HG03280 (cell line): ENCODE measurements around the gene ARFGEF3.

Experiments
- ATAC-seq: cut with Tn5 transposase; IDR thresholded peaks from one replicate; pipeline ENCODE4 v1.9.1; 2021; ENCODE audit warnings: mild to moderate bottlenecking, moderate library complexity; ENCODE audit not compliant: unreplicated experiment

ARFGEF3 gene

GRCh38 chr6:138240476-138241245 is 78.9 kb downstream of the ARFGEF3 start:
- ATAC-seq = no peak

- ATAC-seq = no peak
Observed at GRCh38 chr6:138241381-138241780, 79.6 kb downstream of the ARFGEF3 start.

GRCh38 chr6:138241934-138242333 is 80.2 kb downstream of the ARFGEF3 start:
- ATAC-seq = no peak

DNA sequence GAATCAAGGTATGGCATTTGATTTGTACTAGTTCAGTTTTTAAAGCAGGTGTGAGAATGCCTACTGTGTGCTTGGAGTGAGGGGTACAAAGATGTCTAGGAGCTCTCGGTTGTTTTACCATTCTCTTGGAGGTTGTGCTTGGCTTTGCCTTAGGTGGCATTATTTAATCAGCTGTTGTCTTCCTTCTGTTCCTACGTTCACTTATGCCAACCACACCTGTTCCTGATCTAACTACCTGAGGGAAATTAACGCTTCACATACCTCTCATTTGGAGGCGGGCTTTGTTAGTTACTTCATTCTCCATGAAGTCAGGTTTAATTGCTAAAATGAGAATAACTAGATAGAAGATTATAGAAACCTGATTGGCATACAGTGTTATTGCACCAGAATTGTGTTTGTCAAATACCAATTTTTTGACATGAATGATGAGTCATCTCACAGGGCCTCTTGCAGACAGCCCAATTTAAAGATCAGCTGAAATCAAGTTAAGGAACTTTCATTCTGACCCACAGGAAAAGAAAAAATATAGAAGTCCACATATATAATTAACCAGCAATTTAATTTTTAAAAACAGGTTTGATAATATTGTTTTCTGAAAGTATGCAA is 81.4 kb downstream of the ARFGEF3 start:
- ATAC-seq = no peak

DNA sequence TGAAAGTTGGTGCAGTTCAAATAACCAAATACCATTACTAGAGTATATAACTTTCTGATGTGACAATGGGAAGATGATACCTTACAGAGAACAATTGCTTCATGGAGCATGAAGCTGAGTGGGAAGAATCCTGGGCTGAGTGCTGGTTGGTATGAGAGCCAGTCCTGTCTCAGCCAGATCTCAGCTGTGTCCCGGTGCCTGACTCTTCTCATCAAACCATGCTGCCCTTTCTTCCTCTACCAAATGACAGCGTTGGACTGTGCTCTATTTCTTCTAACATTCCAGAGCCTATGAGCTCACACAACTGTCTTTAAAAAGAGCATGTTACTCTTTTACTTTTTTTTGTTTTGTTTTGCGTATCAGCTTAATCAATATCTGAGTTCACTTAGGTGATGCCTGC is 84.0 kb downstream of the ARFGEF3 start:
- ATAC-seq = no peak

GRCh38 chr6:138246650-138247440 is 85.1 kb downstream of the ARFGEF3 start:
- no peak for ATAC-seq

- ATAC-seq = no peak
Observed at GRCh38 chr6:138248011-138248410, 86.3 kb downstream of the ARFGEF3 start.

- no peak for ATAC-seq
Observed at GRCh38 chr6:138248878-138249277, 87.1 kb downstream of the ARFGEF3 start.

GRCh38 chr6:138250053-138250452 is 88.3 kb downstream of the ARFGEF3 start:
- no peak for ATAC-seq

DNA sequence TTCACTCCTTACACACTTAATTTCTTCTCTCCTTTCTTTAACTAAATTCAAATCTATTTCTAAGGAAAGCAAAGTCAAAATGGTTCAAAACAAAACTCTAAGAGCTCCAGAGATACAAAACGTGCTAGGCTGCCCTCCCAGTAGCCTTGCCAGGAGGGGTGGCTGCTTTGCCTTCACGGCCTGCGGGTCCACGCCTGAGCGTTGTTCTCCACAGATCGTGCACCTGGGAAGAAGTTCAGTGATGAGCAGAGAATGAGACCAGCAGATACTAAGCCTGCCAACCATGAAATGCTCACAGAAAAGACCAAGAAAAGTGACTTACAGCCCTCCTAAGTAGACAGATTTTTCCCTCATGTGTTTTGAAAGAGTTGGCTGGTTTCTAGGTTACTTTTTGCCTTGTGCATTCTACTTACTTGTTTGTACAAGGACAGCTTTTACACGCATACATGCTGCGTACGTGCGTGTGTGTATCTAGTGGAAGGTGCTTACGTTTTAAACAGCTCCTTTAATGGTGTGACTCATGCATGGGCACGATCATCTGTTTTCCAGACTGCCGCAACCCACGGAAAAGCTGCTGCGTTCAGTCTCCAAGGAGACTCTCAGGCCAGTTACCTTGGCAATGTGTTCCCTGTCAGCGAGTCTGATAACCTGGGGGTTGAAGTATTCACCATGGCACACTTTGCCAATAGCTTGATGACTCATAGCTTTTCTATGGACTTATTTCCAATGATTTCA is 88.9 kb downstream of the ARFGEF3 start:
- no peak for ATAC-seq

- no peak for ATAC-seq
Observed at GRCh38 chr6:138253731-138254130, 92.0 kb downstream of the ARFGEF3 start.

GRCh38 chr6:138255443-138255842 is 93.7 kb downstream of the ARFGEF3 start:
- ATAC-seq = no peak

DNA sequence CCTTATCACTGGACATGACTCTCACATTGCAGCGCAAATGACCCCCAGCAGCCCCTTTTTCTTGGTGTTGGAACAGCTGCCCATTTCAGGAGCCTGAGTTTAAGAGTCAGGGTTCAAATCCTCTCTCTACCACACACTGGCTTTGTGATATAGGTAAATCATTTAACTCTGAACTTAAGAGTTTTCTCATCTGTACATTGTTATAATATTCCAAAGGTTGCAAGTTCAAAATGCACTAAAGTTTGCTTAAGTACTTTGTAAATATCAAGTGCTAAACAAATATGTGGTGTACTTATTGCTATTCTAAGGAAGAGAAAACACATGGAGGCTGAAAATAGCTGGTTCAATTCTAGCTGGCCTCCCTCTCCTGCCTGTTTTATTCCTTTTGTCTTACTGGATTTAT is 95.9 kb downstream of the ARFGEF3 start:
- no peak for ATAC-seq

- ATAC-seq = no peak
Observed at GRCh38 chr6:138258197-138258596, 96.5 kb downstream of the ARFGEF3 start.

DNA sequence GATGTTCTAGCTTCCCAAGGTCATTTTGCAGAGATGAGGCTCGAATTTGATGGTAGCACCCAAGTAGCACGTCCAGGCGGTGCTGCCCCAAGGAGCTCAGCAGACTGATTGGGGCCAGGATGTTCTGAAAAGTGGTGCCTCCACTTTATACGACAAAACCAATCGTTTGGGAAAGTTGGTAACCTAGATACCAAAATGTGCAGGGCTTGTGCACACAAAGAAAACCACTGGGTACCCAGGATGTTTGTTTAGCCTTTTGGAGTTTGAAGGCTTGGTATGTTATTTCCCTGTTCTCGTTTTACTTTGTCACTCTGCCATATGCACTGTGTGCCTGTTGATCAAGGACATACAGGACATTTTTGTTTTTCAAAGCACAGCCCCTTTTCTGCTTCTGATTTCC is 97.3 kb downstream of the ARFGEF3 start:
- no peak for ATAC-seq

DNA sequence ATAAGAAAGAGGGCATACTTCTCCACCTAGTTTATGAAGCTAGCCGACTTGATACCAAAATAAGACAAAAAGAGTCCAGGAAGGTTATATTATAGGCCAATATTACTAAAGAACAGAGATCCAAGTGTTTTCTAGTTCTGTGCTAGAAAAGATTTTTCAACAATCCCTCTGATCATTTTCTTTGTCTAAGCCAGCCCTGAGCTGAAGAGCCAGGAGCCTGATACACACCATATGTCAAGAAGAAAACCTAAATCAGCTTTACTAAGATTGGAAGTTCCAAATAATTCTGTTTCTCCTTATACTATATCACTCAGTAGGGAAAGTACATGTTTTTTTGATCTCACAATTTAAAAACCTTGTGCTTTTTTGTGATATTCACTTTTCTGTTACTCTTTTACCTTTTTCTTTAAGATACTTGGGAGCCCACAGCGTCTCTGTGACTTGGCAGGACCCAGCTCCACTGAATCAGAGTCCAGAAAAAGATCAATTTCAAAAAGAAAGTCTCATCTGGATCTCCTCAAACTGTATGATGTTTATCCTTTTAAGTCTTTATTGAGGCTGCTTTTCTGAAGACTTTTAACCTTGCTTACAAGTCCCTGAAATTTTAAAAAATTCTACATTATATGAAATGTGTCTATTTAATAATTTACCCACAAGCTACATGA is 99.5 kb downstream of the ARFGEF3 start:
- no peak for ATAC-seq

DNA sequence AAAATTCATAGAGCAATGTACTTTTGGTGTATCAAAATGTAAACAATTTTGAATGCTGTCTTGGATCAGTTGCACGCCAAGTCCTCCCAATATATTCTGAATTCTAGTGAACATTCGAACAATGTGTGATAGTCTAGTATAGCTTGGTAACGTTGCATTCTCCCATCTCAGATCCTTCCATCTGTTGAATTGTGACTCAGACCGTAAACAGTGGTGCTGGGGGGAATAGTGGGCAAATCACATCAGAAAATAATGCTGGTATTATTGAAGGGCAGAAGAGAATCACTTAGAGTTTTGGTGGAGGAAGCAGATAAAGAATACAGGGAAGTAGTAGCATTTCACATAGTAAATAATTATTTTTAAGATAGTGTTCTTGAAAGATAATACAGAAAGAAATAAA is 102.2 kb downstream of the ARFGEF3 start:
- ATAC-seq = no peak

DNA sequence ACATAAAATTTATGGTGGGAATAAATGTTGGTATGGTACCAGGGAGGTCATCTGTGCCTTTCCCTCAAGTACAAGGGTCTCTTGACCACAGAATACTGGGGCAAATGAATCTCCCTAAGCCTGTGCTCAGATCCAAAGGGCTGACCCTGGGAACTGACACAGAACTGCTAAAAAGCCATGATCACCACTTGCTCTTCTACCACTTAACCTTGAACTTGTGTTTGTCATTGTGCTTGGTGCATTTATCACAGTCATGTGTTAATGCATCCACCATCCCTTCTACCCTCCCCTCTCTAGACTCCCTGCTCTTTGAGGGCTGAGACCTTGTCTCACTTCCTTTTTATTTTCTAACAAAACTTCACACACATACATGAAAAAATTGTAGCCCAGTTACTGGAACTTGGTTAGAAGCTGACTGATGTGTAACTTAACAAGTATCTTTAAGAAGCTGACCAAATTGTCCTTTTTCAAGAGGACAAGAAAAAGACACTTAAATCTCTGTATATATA is 102.7 kb downstream of the ARFGEF3 start:
- no peak for ATAC-seq

DNA sequence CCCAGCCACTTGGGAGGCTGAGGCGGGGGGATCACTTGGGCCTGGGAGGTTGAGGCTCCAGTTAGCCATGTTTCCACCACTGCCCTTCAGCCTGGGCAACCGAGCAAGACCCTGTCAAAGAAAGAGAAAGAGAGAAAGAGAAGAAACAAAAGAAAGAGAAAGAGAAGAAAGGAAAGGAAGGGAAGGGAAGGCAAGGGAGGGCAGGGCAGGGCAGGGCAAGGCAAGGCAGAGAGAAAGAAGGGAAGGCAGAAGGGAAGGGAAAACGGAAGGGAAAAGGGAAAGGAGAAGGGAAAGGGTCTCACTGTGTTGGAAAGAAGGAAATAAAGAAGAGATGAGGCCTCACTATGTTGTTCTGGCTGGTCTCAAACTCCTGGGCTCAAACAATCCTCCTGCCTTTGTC is 104.4 kb downstream of the ARFGEF3 start:
- ATAC-seq = no peak
